B cell (primary cell): ENCODE data around the gene CLRN2. TPM values are rescaled to one million over a fixed set of nuclear protein-coding genes. Genes with fewer than 3 reads are reported as not detected.

Experiments used
- ATAC-seq: fragments of 200-7000 bp; cut with Tn5 transposase; one replicate; pipeline ENCODE4 v1.10.0; 2021; ENCODE audit warnings: low read depth, mild to moderate bottlenecking, moderate number of reproducible peaks, moderate library complexity
- CTCF ChIA-PET: fragments of 350-600 bp; sonication (Branson Sonifier 250); formaldehyde crosslinking; loops from one replicate; lab custom pipeline; 2021; ENCODE audit warnings: antibody characterized with exemption, inconsistent platforms; lab: Charles Lee
- POLR2A ChIA-PET: fragments of 350-600 bp; sonication (Branson Sonifier 250); formaldehyde crosslinking; loops from one replicate; lab custom pipeline; 2021; ENCODE audit warnings: antibody characterized with exemption; lab: Charles Lee
- DNase-seq: peaks from one replicate; pipeline ENCODE4 v3.0.0; 2013
- H2AFZ ChIP-seq: 2 replicates; pipeline ENCODE4 v1.6.1; 2012; ENCODE audit warnings: mild to moderate bottlenecking, low read depth, low read length; ENCODE audit not compliant: insufficient read depth, poor library complexity, severe bottlenecking
- H3K27ac ChIP-seq, 2 donors: 1 replicate in 1 of 2; 2 replicates in 1 of 2; pipeline ENCODE4 v1.5.1; 2012 to 2013; ENCODE audit warnings: low read length in 2 of 2, mild to moderate bottlenecking in 2 of 2, moderate library complexity in 1 of 2
- H3K27me3 ChIP-seq, 4 experiments: fragments of 200-600 bp in 1 of 4; sonication (generic) in 1 of 4; replicated peaks in 1 of 4; 1 replicate in 2 of 4; 2 replicates in 2 of 4; pipeline versions ENCODE4 v1.6.1 to v1.7.0; 2013 to 2016; ENCODE audit warnings: low read length in 3 of 4, mild to moderate bottlenecking in 2 of 4, mixed read lengths in 1 of 4, moderate library complexity in 1 of 4; ENCODE audit not compliant: insufficient read depth in 4 of 4, control insufficient read depth in 3 of 4; ENCODE audit errors: control extremely low read depth in 1 of 4
- H3K36me3 ChIP-seq, 2 experiments: replicated peaks in 1 of 2; 1 replicate in 1 of 2; 2 replicates in 1 of 2; pipeline versions ENCODE4 v1.6.1 to v1.7.1; 2013; ENCODE audit warnings: low read length in 1 of 2; ENCODE audit not compliant: insufficient read depth in 2 of 2, control insufficient read depth in 1 of 2; ENCODE audit errors: control extremely low read depth in 1 of 2, extremely low read depth in 1 of 2
- H3K4me1 ChIP-seq, 2 donors: fragments of 200-600 bp in 1 of 2; sonication (generic) in 1 of 2; 1 replicate in 1 of 2; 2 replicates in 1 of 2; pipeline versions ENCODE4 v1.5.1 to v1.6.1; 2013 to 2017; ENCODE audit warnings: low read length in 2 of 2; ENCODE audit not compliant: control insufficient read depth in 2 of 2, insufficient read depth in 2 of 2
- H3K4me2 ChIP-seq: replicated peaks from 2 replicates; pipeline ENCODE3; 2012; ENCODE audit warnings: mild to moderate bottlenecking, low read depth, low read length; ENCODE audit not compliant: poor library complexity, severe bottlenecking
- H3K4me3 ChIP-seq, 5 experiments: fragments of 200-600 bp in 1 of 5; sonication (generic) in 1 of 5; 1 replicate in 3 of 5; 2 replicates in 2 of 5; pipeline versions ENCODE4 v1.5.1 to v1.7.0; 2011 to 2016; ENCODE audit warnings: low read length in 4 of 5, mild to moderate bottlenecking in 4 of 5, low read depth in 2 of 5, control low read depth in 1 of 5, moderate library complexity in 1 of 5; ENCODE audit not compliant: insufficient read depth in 1 of 5; ENCODE audit errors: control extremely low read depth in 1 of 5, extremely low read depth in 1 of 5
- H3K79me2 ChIP-seq: fragments of 200-600 bp; sonication (generic); one replicate; pipeline ENCODE4 v1.6.0; 2016; ENCODE audit warnings: low read length; ENCODE audit not compliant: control insufficient read depth, insufficient read depth
- H3K9ac ChIP-seq: fragments of 200-600 bp; sonication (generic); 2 replicates; pipeline ENCODE4 v1.6.1; 2017; ENCODE audit warnings: mild to moderate bottlenecking, low read length, moderate library complexity
- H3K9me3 ChIP-seq, 3 donors: one replicate each; pipeline versions ENCODE4 v1.6.1 to v1.7.1; 2013; ENCODE audit warnings: low read length in 2 of 3; ENCODE audit not compliant: control insufficient read depth in 2 of 3, insufficient read depth in 1 of 3; ENCODE audit errors: control extremely low read depth in 1 of 3
- H4K20me1 ChIP-seq: 2 replicates; pipeline ENCODE4 v1.6.0; 2012; ENCODE audit warnings: mild to moderate bottlenecking, low read length; ENCODE audit not compliant: insufficient read depth, control insufficient read depth, poor library complexity, severe bottlenecking
- H3K27ac Mint-ChIP-seq: one replicate; pipeline ENCODE4 v1.8.0; 2021; ENCODE audit warnings: mixed read lengths
- H3K27me3 Mint-ChIP-seq: one replicate; pipeline ENCODE4 v1.8.0; 2021; ENCODE audit warnings: mixed read lengths
- H3K4me1 Mint-ChIP-seq: one replicate; pipeline ENCODE4 v1.8.0; 2021; ENCODE audit warnings: mixed read lengths
- H3K4me3 Mint-ChIP-seq: one replicate; pipeline ENCODE4 v1.8.0; 2021; ENCODE audit warnings: mixed read lengths
- H3K9me3 Mint-ChIP-seq: one replicate; pipeline ENCODE4 v1.8.0; 2022; ENCODE audit warnings: mixed read lengths; ENCODE audit not compliant: insufficient read depth
- CTCF ChIP-seq: fragments of 200-600 bp; IDR thresholded peaks from one replicate; pipeline ENCODE4 v1.8.0; 2022; ENCODE audit warnings: antibody characterized with exemption, mild to moderate bottlenecking
- EZH2 ChIP-seq: IDR thresholded peaks from 2 replicates; pipeline ENCODE4 v1.6.1; 2012; ENCODE audit warnings: borderline replicate concordance, low read depth, mild to moderate bottlenecking, moderate library complexity, low read length; ENCODE audit not compliant: insufficient read depth, poor library complexity, severe bottlenecking
- WGBS: methylation state at CpG from one replicate; pipeline ENCODE4 v1.1.5; 2013; ENCODE audit warnings: missing lambda C conversion rate; ENCODE audit not compliant: insufficient coverage; 5-methylcytosine and 5-hydroxymethylcytosine counted together
- intact Hi-C: fragments of 100-400 bp; cut with micrococcal nuclease; formaldehyde crosslinking; loops from one replicate; pipeline ENCODE4 v1.10.0; 2022
- polyA plus RNA-seq: library from polyadenylated mRNA; depleted of rRNA; stranded (reverse); fragments of >200 nt; gene quantifications from 2 replicates; pipeline ENCODE4 v1.2.3, GENCODE V29; 2012
- total RNA-seq, 2 donors: library from RNA; stranded (reverse); fragments of 120-200 nt in 1 of 2; gene quantifications; 1 replicate in 1 of 2; 2 replicates in 1 of 2; pipeline versions ENCODE4 v1.2.3 to v1.2.4, GENCODE V29; 2013 to 2022

CLRN2 gene
- total and polyA plus RNA-seq, 2 donors (not counting 1 experiment from before 2014, with no cell fraction given) = not detected

DNA sequence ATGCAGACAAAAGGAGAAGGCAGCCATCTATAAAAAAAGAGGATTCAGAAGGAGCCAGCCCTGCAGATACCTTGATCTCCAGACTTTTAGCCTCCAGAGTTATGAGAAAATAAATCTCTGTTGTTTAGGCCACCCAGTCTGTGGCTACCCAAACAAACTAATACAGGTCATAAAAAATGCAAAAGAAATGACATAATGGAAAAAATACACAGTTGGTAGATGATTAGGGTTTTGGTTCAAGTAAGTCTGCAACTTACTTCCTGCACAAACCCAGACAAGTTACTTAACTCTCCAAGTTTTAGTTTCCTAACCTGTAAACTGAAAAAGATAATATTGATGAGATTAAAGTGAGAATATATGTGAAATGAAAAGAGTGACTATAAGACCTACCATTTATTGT is 14.4 kb upstream of the CLRN2 start:
- Histone ChIP-seq H3K4me3 (no peak overlapping the region), H3K36me3 (peaks cover 11 to 20% of the 10 kb centered on the region in 2 experiments), H3K4me2 (no peak overlapping the region), H3K9me3 (no peaks in the 10 kb centered on the region), H2AFZ (no peak overlapping the region), H3K79me2 (no peaks in the 10 kb centered on the region), H3K9ac (no peak overlapping the region), H3K27me3 (no peaks in the 10 kb centered on the region), H3K4me1 (no peaks in the 10 kb centered on the region), H4K20me1 (no peaks in the 10 kb centered on the region), H3K27ac (no peak overlapping the region)
- no peaks in the 10 kb centered on the region for H3K9me3 Mint-ChIP-seq
- ATAC-seq (no peak), DNase-seq (no peak)
- CTCF ChIA-PET = no interaction called here
- H3K27ac Mint-ChIP-seq = no peak overlapping the region
- no peak overlapping the region for H3K4me3 Mint-ChIP-seq
- H3K4me1 Mint-ChIP-seq = no peaks in the 10 kb centered on the region
- intact Hi-C loops = no loop called here
- TF ChIP-seq CTCF (no peak), EZH2 (no peak)
- POLR2A ChIA-PET = interaction anchor here (0.6 kb wide), 1 partner anchor 26 kb away, joined by 3 read pairs; no protein-coding TSS in a partner anchor
- no peaks in the 10 kb centered on the region for H3K27me3 Mint-ChIP-seq

- TF ChIP-seq CTCF (no peak), EZH2 (no peak)
- H3K27ac Mint-ChIP-seq = no peak overlapping the region
- Histone ChIP-seq H2AFZ (no peak overlapping the region), H3K27ac (no peak overlapping the region), H3K4me1 (no peaks in the 10 kb centered on the region), H3K36me3 (peaks cover 11 to 20% of the 10 kb centered on the region in 2 experiments), H4K20me1 (no peaks in the 10 kb centered on the region), H3K79me2 (no peaks in the 10 kb centered on the region), H3K4me2 (no peak overlapping the region), H3K27me3 (no peaks in the 10 kb centered on the region), H3K9ac (no peak overlapping the region), H3K9me3 (no peaks in the 10 kb centered on the region), H3K4me3 (no peak overlapping the region)
- ATAC-seq = no peak
- CTCF ChIA-PET = no interaction called here
- H3K27me3 Mint-ChIP-seq = no peaks in the 10 kb centered on the region
- H3K4me3 Mint-ChIP-seq = no peak overlapping the region
- no CpG with 5 or more reads among the region's 3 CpGs for WGBS
- intact Hi-C loops = no loop called here
- DNase-seq = no peak
- H3K9me3 Mint-ChIP-seq = no peaks in the 10 kb centered on the region
- H3K4me1 Mint-ChIP-seq = no peaks in the 10 kb centered on the region
- POLR2A ChIA-PET = no interaction called here
Measured at GRCh38 chr4:17502756-17503155, 12.2 kb upstream of the CLRN2 start.
